Hematopoietic multipotent progenitor cell treated with erythropoietin and hydrocortisone succinate and interleukin-3 and kit ligand, for 6 days (in vitro differentiated cells): ENCODE measurements around the gene PNMT.

Source experiments
- DNase-seq: peaks from one replicate; pipeline ENCODE4 v3.0.0-alpha.2; 2015

PNMT gene

GRCh38 chr17:39711851-39712250 is 43.6 kb downstream of the PNMT start:
- DNase-seq, result no peak

GRCh38 chr17:39714234-39714633 is 46.0 kb downstream of the PNMT start:
- DNase-seq, result no peak

- DNase-seq, result no peak
Observed at GRCh38 chr17:39715375-39716072, 47.3 kb downstream of the PNMT start.

- DNase-seq, result no peak
Observed at GRCh38 chr17:39716073-39716818, 48.0 kb downstream of the PNMT start.

GRCh38 chr17:39716879-39717536 is 48.8 kb downstream of the PNMT start:
- no peak for DNase-seq

GRCh38 chr17:39717660-39718059 is 49.4 kb downstream of the PNMT start:
- no peak for DNase-seq

- no peak for DNase-seq
Observed at GRCh38 chr17:39719563-39720355, 51.5 kb downstream of the PNMT start.
